Activated T-cell treated with anti-CD3 and anti-CD28 coated beads for 4 hours (primary cell): ENCODE data around the gene C5.
"Not testable (repeated sequence)": the region's sequence is repeated elsewhere in the genome, so short reads cannot be mapped to it uniquely, and the experiment has no call there.

Experiments
- DNase-seq: peaks from one replicate; pipeline ENCODE4 v3.0.0-alpha.2; 2020

Gene C5

GRCh38 chr9:121048175-121048574, 1.9 kb downstream of the C5 start:
- no peak for DNase-seq

GRCh38 chr9:121038804-121039203, 11.3 kb downstream of the C5 start:
- DNase-seq = no peak

DNA sequence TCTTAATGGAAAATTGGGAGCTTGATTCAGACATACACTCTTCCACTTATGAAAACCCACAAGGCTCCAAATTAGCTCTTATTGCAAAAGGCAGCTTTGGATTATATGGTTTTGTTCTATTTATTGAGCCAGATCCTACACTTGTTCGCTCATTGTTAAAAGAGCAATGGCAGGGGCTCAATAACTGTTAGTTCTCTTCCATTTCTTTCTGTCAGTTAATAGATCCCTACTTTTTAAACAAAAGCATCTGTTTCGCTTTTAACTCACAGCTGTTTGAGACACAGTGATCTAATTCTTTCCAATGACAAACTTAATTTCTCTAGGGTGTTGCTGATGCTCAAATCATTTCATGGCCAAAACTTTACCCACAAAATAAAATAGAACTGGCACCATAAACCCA, 11.7 kb downstream of the C5 start:
- DNase-seq = no peak

GRCh38 chr9:121035717-121036116, 14.4 kb downstream of the C5 start:
- DNase-seq = not testable (repeated sequence)

DNA sequence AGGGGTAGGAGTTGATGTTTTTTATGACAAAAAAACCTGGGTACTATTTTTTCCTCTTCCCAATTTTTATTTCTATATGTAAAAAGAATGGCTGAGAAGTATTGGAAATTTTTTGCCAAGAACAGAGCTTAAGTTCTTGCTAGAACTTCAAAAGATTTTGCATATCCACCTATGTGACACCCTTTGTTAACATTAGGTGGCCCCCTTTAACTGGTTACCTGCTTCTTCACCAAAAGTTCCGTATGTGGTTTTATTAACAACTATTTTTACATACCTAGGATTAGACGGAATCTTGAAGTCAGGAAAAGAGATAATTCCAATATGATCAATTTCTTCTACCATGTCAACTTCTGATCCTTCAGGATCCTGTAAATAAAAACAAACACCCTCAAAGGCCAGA, 15.5 kb downstream of the C5 start:
- no peak for DNase-seq

- DNase-seq = no peak
These were observed 20.6 kb downstream of the C5 start for GRCh38 chr9:121029469-121029868.

DNA sequence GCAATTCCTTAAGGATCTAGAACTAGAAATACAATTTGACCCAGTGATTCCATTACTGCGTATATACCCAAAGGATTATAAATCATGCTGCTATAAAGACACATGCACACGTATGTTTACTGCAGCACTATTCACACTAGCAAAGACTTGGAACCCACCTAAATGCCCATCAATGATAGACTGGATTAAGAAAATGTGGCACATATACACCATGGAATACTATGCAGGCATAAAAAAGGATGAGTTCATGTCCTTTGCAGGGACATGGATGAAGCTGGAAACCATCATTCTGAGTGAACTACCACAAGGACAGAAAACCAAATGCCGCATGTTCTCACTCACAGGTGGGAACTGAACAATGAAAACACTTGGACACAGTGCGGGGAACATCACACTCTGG, 21.8 kb downstream of the C5 start:
- DNase-seq = not testable (repeated sequence)

GRCh38 chr9:121026768-121027167, 23.3 kb downstream of the C5 start:
- no peak for DNase-seq

GRCh38 chr9:121026260-121026691, 23.8 kb downstream of the C5 start:
- no peak for DNase-seq

GRCh38 chr9:121024237-121024636, 25.8 kb downstream of the C5 start:
- no peak for DNase-seq

DNA sequence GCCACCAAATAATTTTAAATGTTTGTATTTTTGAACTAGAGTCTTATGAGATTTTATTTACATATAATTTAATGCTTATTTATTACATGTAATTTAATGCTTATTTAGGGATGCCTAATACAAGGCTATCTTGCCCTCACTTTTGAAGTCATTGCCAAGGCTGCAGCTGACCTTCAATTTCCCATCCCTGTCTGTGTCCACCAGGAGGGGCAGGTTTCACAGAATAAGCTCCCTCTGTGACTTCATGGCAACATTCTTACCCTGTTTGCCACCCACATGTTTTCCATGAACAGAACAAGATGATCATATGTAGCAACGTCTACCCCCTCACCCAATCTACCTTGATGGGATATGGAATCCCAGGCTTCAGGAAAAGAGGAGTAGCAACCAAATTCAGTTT, 27.0 kb downstream of the C5 start:
- no peak for DNase-seq

DNA sequence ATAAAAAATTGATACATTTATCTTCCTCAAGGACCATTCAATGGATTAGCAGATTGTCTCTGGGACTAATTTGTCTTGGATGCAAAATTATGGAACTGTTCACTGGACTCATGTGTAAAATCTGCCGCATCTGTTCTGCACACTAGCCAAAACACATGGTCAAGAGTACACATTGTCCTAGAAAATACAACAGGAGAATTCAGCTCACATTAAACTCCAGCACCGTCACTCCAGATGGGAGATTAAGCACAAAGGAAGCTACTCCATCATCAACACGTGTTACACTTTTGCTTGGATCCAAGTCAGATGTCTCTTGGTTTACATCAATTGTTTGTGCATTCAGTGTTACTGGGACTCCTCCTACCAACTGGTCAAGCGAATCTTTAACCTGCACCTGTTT, 28.8 kb downstream of the C5 start:
- no peak for DNase-seq

GRCh38 chr9:121019273-121019672, 30.8 kb downstream of the C5 start:
- no peak for DNase-seq

DNA sequence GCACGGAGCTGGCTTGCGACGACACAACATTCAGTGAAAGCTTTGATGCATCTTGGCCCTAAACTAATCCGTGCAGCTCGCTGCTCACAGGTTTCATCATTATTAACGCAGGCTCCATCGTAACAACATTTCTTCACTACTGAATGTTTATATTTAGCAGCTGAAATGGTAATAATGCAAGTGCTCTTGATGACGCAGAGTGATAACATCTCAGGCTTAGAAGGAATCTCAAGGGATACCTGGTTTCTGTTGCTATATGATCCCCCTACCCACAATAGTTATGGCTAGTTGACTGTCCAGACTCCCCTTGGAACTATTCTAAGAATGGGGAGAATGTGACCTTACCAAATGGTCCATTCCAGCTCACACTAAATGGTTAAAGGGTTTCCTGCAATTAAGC, 36.2 kb downstream of the C5 start:
- no peak for DNase-seq

- no peak for DNase-seq
These were observed 40.4 kb downstream of the C5 start for GRCh38 chr9:121009650-121010049.

- DNase-seq = no peak
These were observed 50.8 kb downstream of the C5 start for GRCh38 chr9:120999317-120999716.

DNA sequence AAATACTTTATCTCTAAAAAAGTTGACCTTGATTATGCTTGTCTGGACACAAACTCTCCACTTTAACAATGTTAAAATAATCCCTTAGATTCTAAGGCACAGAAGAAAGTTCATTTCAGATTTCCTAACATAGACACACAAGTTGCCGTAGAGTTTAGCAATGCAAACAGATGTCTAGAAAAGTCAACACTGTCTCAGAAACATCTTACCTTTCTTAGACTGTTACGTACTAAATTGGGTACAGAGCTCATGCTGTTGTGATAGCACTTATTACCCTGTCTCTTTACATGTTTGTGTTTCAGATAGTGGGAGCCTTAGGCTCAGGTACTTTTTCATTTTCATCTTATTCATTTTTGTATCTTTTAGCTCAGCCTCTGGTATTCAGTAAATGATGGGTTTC, 52.0 kb downstream of the C5 start:
- no peak for DNase-seq

DNA sequence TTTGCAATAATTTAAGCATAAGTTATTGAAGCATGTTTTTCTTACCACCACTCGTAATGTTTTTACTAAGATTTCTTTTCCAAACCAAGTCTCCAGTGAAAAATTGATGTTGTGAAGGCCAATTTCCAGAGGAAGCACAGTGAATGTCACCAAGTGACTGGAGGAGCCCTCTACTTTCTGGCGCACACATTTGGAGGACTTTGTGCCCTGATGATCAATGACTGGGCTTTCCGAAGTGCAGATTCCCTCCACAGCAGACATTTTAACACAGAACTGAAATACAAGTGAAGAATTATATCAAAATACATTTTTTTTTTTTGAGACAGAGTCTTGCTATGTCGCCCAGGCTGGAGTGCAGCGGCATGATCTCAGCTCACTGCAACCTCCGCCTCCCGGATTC, 52.6 kb downstream of the C5 start:
- no peak for DNase-seq

GRCh38 chr9:120996409-120996808, 53.7 kb downstream of the C5 start:
- DNase-seq = no peak

- DNase-seq = no peak
These were observed 61.0 kb downstream of the C5 start for GRCh38 chr9:120989065-120989464.

DNA sequence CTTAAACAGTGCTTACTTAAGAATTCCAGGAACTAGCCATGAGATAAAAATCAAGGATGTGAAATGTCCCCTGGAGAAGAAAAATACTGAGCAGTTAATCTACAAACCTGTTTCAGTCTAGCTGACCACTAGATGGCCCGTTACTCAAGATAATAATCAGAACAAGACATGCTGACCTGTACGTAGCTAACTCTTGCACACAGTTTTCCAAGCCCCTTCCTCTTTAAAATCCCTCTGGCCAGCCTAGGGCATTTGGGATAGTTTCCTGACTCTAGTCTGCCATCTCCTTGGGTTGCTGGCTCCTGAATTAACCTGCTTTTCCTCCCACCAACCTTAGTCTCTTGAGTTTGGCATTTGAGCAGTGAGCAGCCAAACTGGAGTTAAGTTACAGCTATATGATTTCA, 64.3 kb downstream of the C5 start:
- DNase-seq = no peak

DNA sequence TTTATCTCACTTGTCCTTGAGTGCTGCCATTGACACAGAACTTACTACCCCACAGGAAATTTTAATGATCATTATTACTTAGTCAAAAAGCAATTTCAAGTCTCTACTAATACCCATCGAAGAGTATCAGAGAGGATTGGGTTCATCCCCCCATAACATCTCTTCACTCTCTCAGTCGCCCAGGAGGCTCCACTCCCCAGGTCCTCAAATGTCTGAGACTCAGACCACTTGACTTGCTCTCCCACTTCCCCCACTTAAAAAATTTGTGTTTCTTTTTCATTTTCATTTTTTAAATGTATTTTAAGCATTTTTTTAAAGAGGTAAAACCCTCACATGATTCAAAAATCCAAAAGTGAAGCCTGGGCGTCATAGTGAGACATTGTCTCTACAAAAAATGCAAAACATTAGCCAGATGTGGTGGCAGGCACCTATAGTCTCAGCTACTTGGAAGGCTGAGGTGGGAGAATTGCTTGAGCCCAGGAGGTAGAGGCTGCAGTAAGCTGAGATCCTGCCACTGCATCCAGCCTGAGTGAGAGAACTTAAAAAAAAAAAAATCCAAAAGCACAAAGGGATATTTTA, 66.7 kb downstream of the C5 start:
- no peak for DNase-seq

GRCh38 chr9:120982836-120983235, 67.2 kb downstream of the C5 start:
- no peak for DNase-seq

- no peak for DNase-seq
These were observed 69.1 kb downstream of the C5 start for GRCh38 chr9:120980951-120981350.

GRCh38 chr9:120979797-120980196, 70.3 kb downstream of the C5 start:
- no peak for DNase-seq

DNA sequence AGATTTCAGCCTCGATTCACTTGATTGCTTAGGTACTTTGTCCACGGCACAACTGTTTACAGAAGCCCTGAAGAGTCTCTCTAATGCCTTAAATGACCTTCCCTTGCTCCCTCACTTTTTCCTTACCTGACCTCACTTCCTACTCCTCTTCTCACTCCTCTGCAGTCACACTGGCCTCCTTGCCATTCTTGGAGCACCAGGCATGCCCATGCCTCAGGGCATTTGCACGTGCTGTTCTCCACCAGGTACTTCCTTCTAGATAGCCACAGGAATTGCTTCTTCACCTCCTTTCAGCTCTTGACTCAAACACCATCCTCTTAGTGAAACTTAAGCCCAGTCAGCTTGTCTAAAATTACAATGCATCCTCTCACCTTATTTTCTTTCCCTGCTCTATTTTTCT, 71.1 kb downstream of the C5 start:
- no peak for DNase-seq
